Right atrium auricular region (tissue), 2 donors: ENCODE data around the gene CRTAC1. TPM values are rescaled to one million over a fixed set of nuclear protein-coding genes. Genes with fewer than 3 reads are reported as not detected.

Experiments used
- DNase-seq: peaks from one replicate; pipeline ENCODE4 v3.0.0-alpha.2; 2019; ENCODE audit warnings: low spot score
- H3K27ac ChIP-seq, 2 donors: fragments of 200-600 bp; sonication (generic); 1 replicate in 1 of 2; 2 replicates in 1 of 2; pipeline ENCODE4 v1.5.1; 2016 to 2019
- H3K27me3 ChIP-seq, 2 donors: fragments of 200-600 bp; sonication (generic); one replicate each; pipeline versions ENCODE4 v1.5.1 to v1.6.0; 2017 to 2019
- H3K36me3 ChIP-seq: fragments of 200-600 bp; sonication (generic); one replicate; pipeline ENCODE4 v1.5.1; 2016
- H3K4me1 ChIP-seq, 2 donors: fragments of 200-600 bp; sonication (generic); one replicate each; pipeline versions ENCODE4 v1.5.1 to v1.6.0; 2017 to 2019
- H3K4me3 ChIP-seq, 2 donors: fragments of 200-600 bp; sonication (generic); 1 replicate in 1 of 2; 2 replicates in 1 of 2; pipeline ENCODE4 v1.5.1; 2017 to 2019; ENCODE audit warnings: mild to moderate bottlenecking in 1 of 2, moderate library complexity in 1 of 2
- H3K9me3 ChIP-seq, 2 donors: fragments of 200-600 bp; sonication (generic); one replicate each; pipeline ENCODE4 v1.5.1; 2019
- CTCF ChIP-seq, 2 donors: fragments of 200-600 bp; sonication (generic); IDR thresholded peaks; one replicate each; pipeline ENCODE4 v1.5.1; 2019; ENCODE audit warnings: antibody characterized with exemption in 2 of 2
- total RNA-seq, 2 donors: library from RNA; depleted of rRNA; stranded (reverse); fragments of >200 nt; gene quantifications; one replicate each; pipeline ENCODE4 v1.1.0, GENCODE V29; 2016

The CRTAC1 gene
- total RNA-seq, 2 donors from 2014 or later: 3.5 to 5.6 TPM

- no peaks in the 10 kb centered on the region for H3K27me3 ChIP-seq
- H3K4me3 ChIP-seq: no peak overlapping the region
- no peaks in the 10 kb centered on the region for H3K4me1 ChIP-seq
- no peak for DNase-seq
- H3K36me3 ChIP-seq: no peaks in the 10 kb centered on the region
- H3K9me3 ChIP-seq: no peaks in the 10 kb centered on the region
- no peak overlapping the region for H3K27ac ChIP-seq
- no peak for TF ChIP-seq CTCF (IDR thresholded peaks at IDR 0.05)
Measured at GRCh38 chr10:97937054-97937453, 93.4 kb downstream of the CRTAC1 start.

GRCh38 chr10:97936126-97936525 lies 94.3 kb downstream of the CRTAC1 start:
- no peak for TF ChIP-seq CTCF (IDR thresholded peaks at IDR 0.05)
- H3K9me3 ChIP-seq: no peaks in the 10 kb centered on the region
- no peaks in the 10 kb centered on the region for H3K27me3 ChIP-seq
- no peaks in the 10 kb centered on the region for H3K4me1 ChIP-seq
- H3K36me3 ChIP-seq: no peaks in the 10 kb centered on the region
- no peak for DNase-seq
- no peak overlapping the region for H3K27ac ChIP-seq
- H3K4me3 ChIP-seq: no peak overlapping the region

GRCh38 chr10:97932932-97933530 lies 97.4 kb downstream of the CRTAC1 start:
- no peaks in the 10 kb centered on the region for H3K4me1 ChIP-seq
- no peak for TF ChIP-seq CTCF (IDR thresholded peaks at IDR 0.05)
- no peaks in the 10 kb centered on the region for H3K36me3 ChIP-seq
- no peaks in the 10 kb centered on the region for H3K9me3 ChIP-seq
- no peak overlapping the region for H3K4me3 ChIP-seq
- no peaks in the 10 kb centered on the region for H3K27me3 ChIP-seq
- no peak overlapping the region for H3K27ac ChIP-seq
- no peak for DNase-seq

GRCh38 chr10:97931041-97931440 lies 99.4 kb downstream of the CRTAC1 start:
- no peaks in the 10 kb centered on the region for H3K27me3 ChIP-seq
- H3K4me1 ChIP-seq: no peaks in the 10 kb centered on the region
- no peak for DNase-seq
- no peak overlapping the region for H3K27ac ChIP-seq
- H3K4me3 ChIP-seq: no peak overlapping the region
- no peaks in the 10 kb centered on the region for H3K36me3 ChIP-seq
- no peak for TF ChIP-seq CTCF (IDR thresholded peaks at IDR 0.05)
- no peaks in the 10 kb centered on the region for H3K9me3 ChIP-seq

- Histone ChIP-seq H3K27me3 (no peaks in the 10 kb centered on the region), H3K4me1 (no peaks in the 10 kb centered on the region), H3K27ac (no peak overlapping the region), H3K4me3 (no peak overlapping the region), H3K36me3 (no peaks in the 10 kb centered on the region), H3K9me3 (no peaks in the 10 kb centered on the region)
- no peak for DNase-seq
- TF ChIP-seq CTCF (IDR thresholded peaks at IDR 0.05): no peak
Measured at GRCh38 chr10:97928897-97929296, 101.5 kb downstream of the CRTAC1 start.

GRCh38 chr10:97927622-97928021 lies 102.8 kb downstream of the CRTAC1 start:
- Histone ChIP-seq H3K36me3 (no peaks in the 10 kb centered on the region), H3K27me3 (no peaks in the 10 kb centered on the region), H3K27ac (no peak overlapping the region), H3K4me1 (peaks cover 0 to 1% of the 10 kb centered on the region in 2 donors), H3K4me3 (no peak overlapping the region), H3K9me3 (no peaks in the 10 kb centered on the region)
- DNase-seq: no peak
- TF ChIP-seq CTCF (IDR thresholded peaks at IDR 0.05): no peak
